Activated CD4-positive, alpha-beta T cell treated with anti-CD3 and anti-CD28 coated beads for 36 hours (primary cell): ENCODE results near the gene GNB1. TPM values are rescaled to one million over a fixed set of nuclear protein-coding genes. Genes with fewer than 3 reads are reported as not detected.

Experiments used
- ATAC-seq: fragments of 200-7000 bp; cut with Tn5 transposase; one replicate; pipeline ENCODE4 v1.10.0; 2021; ENCODE audit warnings: mild to moderate bottlenecking, moderate library complexity
- CTCF ChIA-PET: fragments of 350-600 bp; sonication (Branson Sonifier 250); formaldehyde crosslinking; loops from one replicate; lab custom pipeline; 2021; ENCODE audit warnings: antibody characterized with exemption; lab: Charles Lee
- POLR2A ChIA-PET: fragments of 350-600 bp; sonication (Branson Sonifier 250); formaldehyde crosslinking; loops from one replicate; lab custom pipeline; 2021; ENCODE audit warnings: antibody characterized with exemption, inconsistent platforms; lab: Charles Lee
- DNase-seq: peaks from one replicate; pipeline ENCODE4 v3.0.0-alpha.2; 2020
- H3K27ac Mint-ChIP-seq: one replicate; pipeline ENCODE4 v1.8.0; 2021; ENCODE audit warnings: mixed read lengths
- H3K27me3 Mint-ChIP-seq: one replicate; pipeline ENCODE4 v1.8.0; 2021; ENCODE audit warnings: mixed read lengths
- H3K36me3 Mint-ChIP-seq: one replicate; pipeline ENCODE4 v1.8.0; 2021; ENCODE audit warnings: low read depth, mixed read lengths
- H3K4me1 Mint-ChIP-seq: one replicate; pipeline ENCODE4 v1.8.0; 2021; ENCODE audit warnings: mixed read lengths
- H3K4me3 Mint-ChIP-seq: one replicate; pipeline ENCODE4 v1.8.0; 2021; ENCODE audit warnings: mild to moderate bottlenecking, moderate library complexity, mixed read lengths
- H3K9me3 Mint-ChIP-seq: one replicate; pipeline ENCODE4 v1.8.0; 2021; ENCODE audit warnings: low read depth, mixed read lengths
- intact Hi-C, 2 experiments: fragments of 100-400 bp; cut with DNase I in 1 of 2; cut with micrococcal nuclease in 1 of 2; formaldehyde crosslinking; loops; one replicate each; pipeline versions ENCODE4 v1.14.2 to v1.15.1; 2022 to 2024; cut with DNase I, micrococcal nuclease
- total RNA-seq, 2 experiments: library from RNA; stranded (reverse); gene quantifications; one replicate each; pipeline ENCODE4 v1.2.3, GENCODE V29; 2021

Gene GNB1
- total RNA-seq, 2 experiments from 2014 or later = 347 to 669 TPM

GRCh38 chr1:1928231-1929101 is 37.6 kb upstream of the GNB1 start:
- DNase-seq (no peak), ATAC-seq (no peak)
- Mint-ChIP-seq H3K27me3 (no peaks in the 10 kb centered on the region), H3K4me3 (no peak overlapping the region), H3K4me1 (no peaks in the 10 kb centered on the region), H3K36me3 (no peaks in the 10 kb centered on the region), H3K27ac (no peak overlapping the region), H3K9me3 (no peaks in the 10 kb centered on the region)
- ChIA-PET CTCF (no interaction called here), POLR2A (no interaction called here)
- intact Hi-C loops = no loop called here

- intact Hi-C loops = no loop called here
- CTCF ChIA-PET = no interaction called here
- ATAC-seq (no peak), DNase-seq (no peak)
- H3K4me3 Mint-ChIP-seq = no peak overlapping the region
- H3K27me3 Mint-ChIP-seq = no peaks in the 10 kb centered on the region
- no peaks in the 10 kb centered on the region for H3K36me3 Mint-ChIP-seq
- POLR2A ChIA-PET = no interaction called here
- no peaks in the 10 kb centered on the region for H3K9me3 Mint-ChIP-seq
- H3K27ac Mint-ChIP-seq = no peak overlapping the region
- no peaks in the 10 kb centered on the region for H3K4me1 Mint-ChIP-seq
These were observed 36.9 kb upstream of the GNB1 start for GRCh38 chr1:1927751-1928150.

GRCh38 chr1:1926886-1927660 is 36.2 kb upstream of the GNB1 start:
- no peak for ATAC-seq
- ChIA-PET POLR2A (no interaction called here), CTCF (interaction anchor here (0.6 kb wide), 1 partner anchor 84 kb away, joined by 3 read pairs; no protein-coding TSS in a partner anchor)
- Mint-ChIP-seq H3K36me3 (no peaks in the 10 kb centered on the region), H3K27me3 (no peaks in the 10 kb centered on the region), H3K4me1 (no peaks in the 10 kb centered on the region), H3K9me3 (no peaks in the 10 kb centered on the region), H3K27ac (no peak overlapping the region), H3K4me3 (no peak overlapping the region)
- no peak for DNase-seq
- intact Hi-C loops = no loop called here

- ChIA-PET CTCF (no interaction called here), POLR2A (no interaction called here)
- no peak overlapping the region for H3K4me3 Mint-ChIP-seq
These were observed 35.5 kb upstream of the GNB1 start for GRCh38 chr1:1926346-1926811.

GRCh38 chr1:1925437-1926345 is 34.8 kb upstream of the GNB1 start:
- intact Hi-C loops = no loop called here
- ATAC-seq = no peak
- DNase-seq = no peak
- no peaks in the 10 kb centered on the region for H3K4me1 Mint-ChIP-seq
- no peaks in the 10 kb centered on the region for H3K27me3 Mint-ChIP-seq
- CTCF ChIA-PET = no interaction called here
- no peak overlapping the region for H3K27ac Mint-ChIP-seq
- POLR2A ChIA-PET = no interaction called here
- H3K9me3 Mint-ChIP-seq = no peaks in the 10 kb centered on the region
- H3K36me3 Mint-ChIP-seq = no peaks in the 10 kb centered on the region
- H3K4me3 Mint-ChIP-seq = no peak overlapping the region

More at GRCh38 chr1:1926346-1926811, 35.5 kb upstream of the GNB1 start:
- Mint-ChIP-seq H3K27me3 (no peaks in the 10 kb centered on the region), H3K36me3 (no peaks in the 10 kb centered on the region), H3K27ac (no peak overlapping the region), H3K9me3 (no peaks in the 10 kb centered on the region), H3K4me1 (no peaks in the 10 kb centered on the region)
- ATAC-seq (no peak), DNase-seq (no peak)
- intact Hi-C loops = no loop called here

GRCh38 chr1:1924849-1925248 is 34.0 kb upstream of the GNB1 start:
- Mint-ChIP-seq H3K36me3 (no peaks in the 10 kb centered on the region), H3K27ac (no peak overlapping the region), H3K4me3 (no peak overlapping the region), H3K4me1 (no peaks in the 10 kb centered on the region), H3K27me3 (no peaks in the 10 kb centered on the region), H3K9me3 (no peaks in the 10 kb centered on the region)
- ATAC-seq = no peak
- POLR2A ChIA-PET = no interaction called here
- no peak for DNase-seq
- CTCF ChIA-PET = no interaction called here
- intact Hi-C loops = no loop called here

GRCh38 chr1:1924386-1924785 is 33.5 kb upstream of the GNB1 start:
- Mint-ChIP-seq H3K4me3 (no peak overlapping the region), H3K9me3 (no peaks in the 10 kb centered on the region), H3K27ac (no peak overlapping the region), H3K4me1 (no peaks in the 10 kb centered on the region), H3K27me3 (no peaks in the 10 kb centered on the region), H3K36me3 (no peaks in the 10 kb centered on the region)
- ATAC-seq = no peak
- POLR2A ChIA-PET = no interaction called here
- CTCF ChIA-PET = no interaction called here
- DNase-seq = no peak
- intact Hi-C loops = no loop called here

- peaks cover 3% of the 10 kb centered on the region for H3K4me1 Mint-ChIP-seq
- DNase-seq (no peak), ATAC-seq (no peak)
- no peaks in the 10 kb centered on the region for H3K27me3 Mint-ChIP-seq
- CTCF ChIA-PET = interaction anchor here (0.5 to 0.6 kb wide), 2 partner anchors 24 to 60 kb away, joined by 3 read pairs; no protein-coding TSS in a partner anchor
- no peaks in the 10 kb centered on the region for H3K36me3 Mint-ChIP-seq
- H3K4me3 Mint-ChIP-seq = no peak overlapping the region
- intact Hi-C loops = no loop called here
- POLR2A ChIA-PET = no interaction called here
- no peak overlapping the region for H3K27ac Mint-ChIP-seq
- H3K9me3 Mint-ChIP-seq = no peaks in the 10 kb centered on the region
These were observed 32.3 kb upstream of the GNB1 start for GRCh38 chr1:1922956-1923833.

- H3K4me1 Mint-ChIP-seq = peaks cover 4% of the 10 kb centered on the region
- ATAC-seq = no peak
- H3K36me3 Mint-ChIP-seq = no peaks in the 10 kb centered on the region
- no peaks in the 10 kb centered on the region for H3K9me3 Mint-ChIP-seq
- no peak overlapping the region for H3K4me3 Mint-ChIP-seq
- ChIA-PET POLR2A (no interaction called here), CTCF (interaction anchor here (0.5 kb wide), 1 partner anchor 59 kb away, joined by 3 read pairs; no protein-coding TSS in a partner anchor)
- no peak overlapping the region for H3K27ac Mint-ChIP-seq
- intact Hi-C loops = no loop called here
- H3K27me3 Mint-ChIP-seq = no peaks in the 10 kb centered on the region
- DNase-seq = no peak
These were observed 31.7 kb upstream of the GNB1 start for GRCh38 chr1:1922702-1922955.

GRCh38 chr1:1921901-1922701 is 31.2 kb upstream of the GNB1 start:
- Mint-ChIP-seq H3K27me3 (no peaks in the 10 kb centered on the region), H3K9me3 (no peaks in the 10 kb centered on the region), H3K36me3 (no peaks in the 10 kb centered on the region), H3K4me1 (peaks cover 4% of the 10 kb centered on the region), H3K4me3 (no peak overlapping the region), H3K27ac (no peak overlapping the region)
- ATAC-seq (no peak), DNase-seq (no peak)
- CTCF ChIA-PET = interaction anchor here (0.5 kb wide), 1 partner anchor 59 kb away, joined by 3 read pairs; no protein-coding TSS in a partner anchor
- POLR2A ChIA-PET = no interaction called here
- intact Hi-C loops = no loop called here
